Lung (tissue), 12 donors: ENCODE results near the gene TMEM9. TPM values are rescaled to one million over a fixed set of nuclear protein-coding genes. Genes with fewer than 3 reads are reported as not detected.

Experiments
- ATAC-seq: fragments of 200-7000 bp; cut with Tn5 transposase; one replicate; pipeline ENCODE4 v1.9.1; 2020; ENCODE audit warnings: moderate number of reproducible peaks; ENCODE audit not compliant: insufficient read depth, low FRiP score
- DNase-seq, 3 donors: peaks; one replicate each; pipeline ENCODE4 v3.0.0-alpha.2; 2013 to 2017
- H3K27ac ChIP-seq, 2 donors: one replicate each; pipeline ENCODE4 v1.5.1; 2013; ENCODE audit warnings: mild to moderate bottlenecking in 2 of 2, moderate library complexity in 2 of 2, control low read depth in 1 of 2, inconsistent platforms in 1 of 2, low read depth in 1 of 2, low read length in 1 of 2
- H3K27me3 ChIP-seq, 3 donors: one replicate each; pipeline ENCODE4 v1.5.1; 2013; ENCODE audit warnings: low read length in 2 of 3; ENCODE audit not compliant: control insufficient read depth in 3 of 3, insufficient read depth in 3 of 3
- H3K36me3 ChIP-seq, 4 donors: one replicate each; pipeline ENCODE4 v1.5.1; 2013; ENCODE audit warnings: low read length in 4 of 4, mild to moderate bottlenecking in 1 of 4, moderate library complexity in 1 of 4; ENCODE audit not compliant: control insufficient read depth in 4 of 4, insufficient read depth in 4 of 4
- H3K4me1 ChIP-seq, 5 donors: one replicate each; pipeline ENCODE4 v1.5.1; 2013; ENCODE audit warnings: low read length in 5 of 5, mild to moderate bottlenecking in 2 of 5, moderate library complexity in 1 of 5; ENCODE audit not compliant: control insufficient read depth in 5 of 5, insufficient read depth in 5 of 5
- H3K4me3 ChIP-seq: one replicate; pipeline ENCODE4 v1.5.1; 2013; ENCODE audit warnings: mild to moderate bottlenecking, control low read depth, moderate library complexity
- H3K9ac ChIP-seq, 2 donors: one replicate each; pipeline ENCODE4 v1.5.1; 2013; ENCODE audit warnings: low read length in 2 of 2, control low read depth in 1 of 2; ENCODE audit not compliant: insufficient read depth in 1 of 2
- H3K9me3 ChIP-seq, 4 donors: one replicate each; pipeline ENCODE4 v1.5.1; 2013; ENCODE audit warnings: low read length in 3 of 4, mild to moderate bottlenecking in 1 of 4, moderate library complexity in 1 of 4; ENCODE audit not compliant: control insufficient read depth in 4 of 4, insufficient read depth in 3 of 4
- WGBS, 2 donors: extraction: QIAGEN DNeasy Blood & Tissue Kit; methylation state at CpG; one replicate each; pipeline ENCODE4 v1.1.7; 2013; 5-methylcytosine and 5-hydroxymethylcytosine counted together
- polyA plus RNA-seq, 2 donors: library from polyadenylated mRNA; stranded (reverse); fragments of 200-250 nt; gene quantifications; one replicate each; pipeline ENCODE4 v1.2.1, GENCODE V29; 2013
- total RNA-seq, 2 donors: library from RNA; depleted of rRNA in 1 of 2; stranded (reverse); fragments of >200 nt in 1 of 2; gene quantifications; one replicate each; pipeline ENCODE4 v1.2.1, GENCODE V29; 2014 to 2021
- TF ChIP-seq, protein P1 (sequence below): IDR thresholded peaks from 2 replicates; pipeline ENCODE4 v1.5.1; 2012; ENCODE audit warnings: mild to moderate bottlenecking; ENCODE audit errors: control extremely low read depth, extremely low read depth
- donor health status: control.
- donor health status: control.
- donor health status: Bipolar disorder and iron deficiency.
- donor health status: healthy.
- donor health status: DM: yes; HTN: yes; CAD: no.

TMEM9 gene
- total and polyA plus RNA-seq, 4 donors: 64.8 to 89.7 (median 77.6) TPM

DNA sequence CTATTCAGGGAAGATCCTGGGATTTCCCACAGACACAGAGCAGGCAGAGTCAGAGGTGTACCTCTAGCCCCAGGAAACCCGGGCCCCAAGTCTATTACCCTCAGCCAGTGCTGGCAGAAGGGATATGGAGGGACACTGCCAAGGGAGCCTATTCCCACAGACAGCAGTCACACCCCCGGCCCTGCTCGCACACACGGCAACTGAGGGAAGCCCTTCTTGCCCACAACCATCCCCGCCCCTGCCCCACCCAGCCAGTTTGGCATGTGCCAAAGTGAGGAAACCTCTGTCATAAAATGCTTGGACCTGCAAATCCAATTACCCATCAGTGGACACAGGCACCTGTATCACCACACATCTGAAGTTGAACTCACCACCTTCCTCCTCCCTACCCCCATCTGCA, 48.6 kb downstream of the TMEM9 start:
- Histone ChIP-seq H3K4me3 (no peak overlapping the region), H3K27me3 (no peaks in the 10 kb centered on the region), H3K4me1 (peaks cover 0 to 7% (median 0%) of the 10 kb centered on the region in 5 donors), H3K36me3 (no peaks in the 10 kb centered on the region), H3K27ac (no peak overlapping the region), H3K9ac (no peak overlapping the region), H3K9me3 (no peaks in the 10 kb centered on the region)
- TF ChIP-seq, protein P1, sequence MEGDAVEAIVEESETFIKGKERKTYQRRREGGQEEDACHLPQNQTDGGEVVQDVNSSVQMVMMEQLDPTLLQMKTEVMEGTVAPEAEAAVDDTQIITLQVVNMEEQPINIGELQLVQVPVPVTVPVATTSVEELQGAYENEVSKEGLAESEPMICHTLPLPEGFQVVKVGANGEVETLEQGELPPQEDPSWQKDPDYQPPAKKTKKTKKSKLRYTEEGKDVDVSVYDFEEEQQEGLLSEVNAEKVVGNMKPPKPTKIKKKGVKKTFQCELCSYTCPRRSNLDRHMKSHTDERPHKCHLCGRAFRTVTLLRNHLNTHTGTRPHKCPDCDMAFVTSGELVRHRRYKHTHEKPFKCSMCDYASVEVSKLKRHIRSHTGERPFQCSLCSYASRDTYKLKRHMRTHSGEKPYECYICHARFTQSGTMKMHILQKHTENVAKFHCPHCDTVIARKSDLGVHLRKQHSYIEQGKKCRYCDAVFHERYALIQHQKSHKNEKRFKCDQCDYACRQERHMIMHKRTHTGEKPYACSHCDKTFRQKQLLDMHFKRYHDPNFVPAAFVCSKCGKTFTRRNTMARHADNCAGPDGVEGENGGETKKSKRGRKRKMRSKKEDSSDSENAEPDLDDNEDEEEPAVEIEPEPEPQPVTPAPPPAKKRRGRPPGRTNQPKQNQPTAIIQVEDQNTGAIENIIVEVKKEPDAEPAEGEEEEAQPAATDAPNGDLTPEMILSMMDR: no peak
- WGBS, 2 donors: 87 to 88% methylated on average over 5 of the region's 5 CpGs
- no peak for ATAC-seq
- no peak for DNase-seq

DNA sequence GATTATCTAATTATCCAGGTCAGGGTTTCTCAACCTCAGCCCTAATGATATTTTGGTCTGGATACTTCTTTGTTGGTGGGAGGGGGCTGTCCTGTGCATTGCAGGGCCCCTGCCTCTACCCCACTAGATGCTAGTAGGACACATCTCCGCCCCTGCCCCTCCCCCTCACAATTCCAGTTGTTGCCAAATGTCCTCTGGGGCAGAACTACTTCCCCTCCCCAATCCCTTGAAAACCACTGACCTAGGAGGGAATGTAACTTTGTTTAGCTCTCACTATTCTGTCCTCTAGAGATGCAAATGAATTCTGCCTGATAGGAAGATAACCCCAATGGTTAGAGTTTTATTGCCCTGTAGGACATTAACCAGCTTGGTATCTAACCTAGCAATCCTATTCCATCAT, 50.1 kb downstream of the TMEM9 start:
- DNase-seq (no peak), ATAC-seq (no peak)
- H3K4me1 ChIP-seq: peaks cover 0 to 7% (median 0%) of the 10 kb centered on the region in 5 donors
- no peak overlapping the region for H3K4me3 ChIP-seq
- H3K36me3 ChIP-seq: no peaks in the 10 kb centered on the region
- H3K9me3 ChIP-seq: no peaks in the 10 kb centered on the region
- 60 to 81% methylated on average over 1 of the region's 1 CpG for WGBS, 2 donors
- no peak overlapping the region for H3K27ac ChIP-seq
- TF ChIP-seq, protein P1: no peak
- no peak overlapping the region for H3K9ac ChIP-seq
- no peaks in the 10 kb centered on the region for H3K27me3 ChIP-seq

DNA sequence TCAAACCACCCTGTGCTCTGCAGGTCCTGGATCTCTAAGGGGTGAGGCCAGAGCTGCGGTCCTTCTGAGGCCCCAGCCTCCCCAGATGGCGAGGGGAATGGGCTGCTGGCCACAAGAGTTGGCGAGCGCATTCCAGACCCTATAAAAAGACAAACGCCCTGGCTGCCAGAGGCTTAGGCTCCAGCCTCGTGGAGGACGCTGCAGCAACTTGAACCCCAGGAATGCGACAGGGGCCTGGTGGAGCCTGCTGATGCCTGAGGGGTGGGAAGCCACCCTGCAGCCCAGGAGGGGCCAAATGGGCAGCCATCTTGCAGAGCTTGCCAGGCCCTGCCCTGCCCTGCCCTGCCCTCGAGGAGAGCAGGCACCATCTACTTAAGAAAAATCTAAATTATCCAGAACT, 50.6 kb downstream of the TMEM9 start:
- ATAC-seq (no peak), DNase-seq (no peak)
- TF ChIP-seq, protein P1: no peak
- peaks cover 0 to 7% (median 0%) of the 10 kb centered on the region in 5 donors for H3K4me1 ChIP-seq
- WGBS, 2 donors: 78 to 85% methylated on average over 9 of the region's 9 CpGs
- no peak overlapping the region for H3K4me3 ChIP-seq
- no peaks in the 10 kb centered on the region for H3K36me3 ChIP-seq
- no peak overlapping the region for H3K27ac ChIP-seq
- H3K9me3 ChIP-seq: no peaks in the 10 kb centered on the region
- no peak overlapping the region for H3K9ac ChIP-seq
- H3K27me3 ChIP-seq: no peaks in the 10 kb centered on the region

DNA sequence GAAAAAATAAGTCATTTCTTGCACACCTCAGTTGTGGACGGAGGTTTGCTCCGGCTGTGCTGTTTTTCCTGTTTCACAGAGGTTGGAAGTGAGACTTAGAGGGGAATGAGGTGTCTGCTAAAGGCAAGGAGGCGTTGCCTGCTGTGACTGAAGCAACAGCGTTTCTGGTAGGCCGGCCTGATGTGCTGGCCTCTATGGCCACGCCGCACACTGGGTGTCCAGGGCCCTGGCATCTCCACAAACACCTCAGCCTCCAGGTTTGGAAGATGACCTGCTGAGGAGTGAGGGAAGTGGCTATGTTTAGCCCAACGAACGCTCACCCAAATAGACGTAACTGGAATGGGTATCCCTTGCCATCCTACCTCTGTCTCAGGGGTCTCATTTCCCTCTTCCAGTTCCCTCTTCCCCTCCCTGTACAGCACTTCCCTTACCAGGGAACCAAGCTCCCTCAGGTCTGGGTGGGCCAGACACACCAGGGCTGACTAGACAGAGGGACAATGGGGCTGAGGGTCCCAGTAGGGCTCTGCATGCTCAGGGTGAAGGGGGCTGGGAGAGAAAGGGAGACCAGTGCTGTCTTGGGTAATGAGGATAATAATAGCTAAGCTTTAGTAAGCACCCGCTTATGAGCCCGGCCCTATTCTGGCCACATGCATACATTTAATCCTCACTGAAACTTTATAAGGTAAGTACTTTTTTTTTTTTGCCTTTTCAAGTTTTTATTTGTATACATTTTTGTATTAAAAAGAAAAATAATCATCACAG, 53.9 kb downstream of the TMEM9 start:
- Histone ChIP-seq H3K4me1 (peaks cover 0 to 13% (median 0%) of the 10 kb centered on the region in 5 donors), H3K9ac (no peak overlapping the region), H3K36me3 (no peaks in the 10 kb centered on the region), H3K27me3 (no peaks in the 10 kb centered on the region), H3K4me3 (no peak overlapping the region), H3K27ac (no peak overlapping the region), H3K9me3 (no peaks in the 10 kb centered on the region)
- DNase-seq (no peak), ATAC-seq (no peak)
- TF ChIP-seq, protein P1: no peak
- WGBS, 2 donors: 91 to 97% methylated on average over 12 of the region's 12 CpGs
